Dermis microvascular lymphatic vessel endothelial cell (primary cell): Measurements from ENCODE around the gene ZNF397. TPM values are rescaled to one million over a fixed set of nuclear protein-coding genes. Genes with fewer than 3 reads are reported as not detected.

Source experiments
- DNase-seq, 2 donors: peaks; one replicate each; pipeline versions ENCODE4 v3.0.0 to v3.0.0-alpha.2; 2010; ENCODE audit warnings: low read depth in 2 of 2
- total RNA-seq: library from RNA; depleted of rRNA; stranded (reverse); fragments of >200 nt; gene quantifications from 2 replicates; pipeline ENCODE4 v1.2.1, GENCODE V29; 2014

The ZNF397 gene
- total RNA-seq, 1 donor from 2014 or later: 4.7 TPM

DNA sequence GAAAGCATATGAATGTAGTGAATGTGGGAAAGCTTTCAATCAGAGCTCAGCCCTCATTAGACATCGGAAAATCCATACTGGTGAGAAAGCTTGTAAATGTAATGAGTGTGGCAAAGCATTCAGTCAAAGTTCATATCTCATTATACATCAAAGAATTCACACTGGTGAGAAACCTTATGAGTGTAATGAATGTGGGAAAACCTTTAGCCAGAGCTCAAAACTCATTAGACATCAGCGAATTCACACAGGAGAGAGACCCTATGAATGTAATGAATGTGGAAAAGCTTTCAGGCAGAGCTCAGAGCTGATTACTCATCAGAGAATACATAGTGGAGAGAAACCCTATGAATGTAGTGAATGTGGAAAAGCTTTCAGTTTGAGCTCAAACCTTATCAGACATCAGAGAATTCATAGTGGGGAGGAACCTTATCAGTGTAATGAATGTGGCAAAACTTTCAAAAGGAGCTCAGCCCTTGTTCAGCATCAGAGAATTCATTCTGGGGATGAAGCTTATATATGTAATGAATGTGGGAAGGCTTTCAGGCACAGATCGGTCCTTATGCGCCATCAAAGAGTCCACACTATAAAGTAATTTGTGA lies 5.0 kb downstream of the ZNF397 start:
- DNase-seq: no peak

DNA sequence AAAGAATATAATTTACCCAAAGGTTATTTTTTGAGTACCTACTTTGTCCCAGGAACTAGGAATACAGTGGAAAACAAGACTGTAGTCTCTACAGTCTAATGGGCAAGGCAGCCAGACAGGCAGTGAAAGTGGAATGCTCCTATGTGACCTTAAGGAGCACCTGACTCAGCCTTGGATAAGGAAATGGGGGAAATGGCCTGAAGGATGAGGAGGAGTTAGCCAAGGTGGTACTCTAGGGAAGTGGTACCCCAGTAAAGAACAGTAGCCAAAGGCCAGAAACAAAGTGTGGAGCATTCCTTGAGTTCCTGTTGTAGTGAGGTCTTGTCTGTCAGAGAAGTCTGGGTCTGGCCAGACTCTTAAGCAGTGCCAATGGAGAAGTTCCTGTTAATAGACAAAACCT lies 6.0 kb downstream of the ZNF397 start:
- DNase-seq: no peak

DNA sequence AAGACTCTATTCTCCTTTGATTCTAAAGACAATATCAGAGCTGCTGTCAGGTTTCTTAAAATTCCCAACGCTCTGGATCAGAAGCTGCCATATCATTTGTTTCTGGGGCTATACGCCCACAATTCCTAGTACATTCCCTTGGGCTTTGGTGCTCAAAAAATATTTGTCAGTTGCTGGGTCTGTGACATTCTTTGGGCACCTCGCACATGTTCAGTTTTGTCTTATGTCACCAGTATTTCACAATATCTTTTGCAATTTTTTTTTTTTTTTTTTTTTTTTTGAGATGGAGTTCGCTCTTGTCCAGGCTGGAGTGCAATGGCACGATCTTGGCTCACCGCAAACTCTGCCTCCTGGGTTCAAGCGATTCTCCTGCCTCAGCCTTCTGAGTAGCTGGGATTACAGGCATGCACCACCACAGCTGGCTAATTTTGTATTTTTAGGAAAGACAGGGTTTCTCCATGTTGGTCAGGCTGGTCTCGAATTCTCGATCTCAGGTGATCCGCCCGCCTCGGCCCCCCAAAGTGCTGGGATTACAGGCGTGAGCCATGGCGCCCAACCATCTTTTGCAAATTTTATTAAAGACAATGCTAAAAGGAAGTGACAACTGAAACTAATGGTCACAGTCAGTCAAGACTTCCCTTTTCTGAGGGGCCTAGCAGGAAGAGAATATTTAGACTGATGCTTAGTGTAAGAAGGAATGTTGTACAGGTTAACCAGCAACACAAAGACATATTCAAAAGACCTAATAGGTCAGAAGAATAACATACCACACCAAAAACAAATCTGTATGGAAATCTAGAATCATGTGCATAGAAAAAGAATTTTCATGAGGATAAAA lies 6.8 kb downstream of the ZNF397 start:
- no peak for DNase-seq

DNA sequence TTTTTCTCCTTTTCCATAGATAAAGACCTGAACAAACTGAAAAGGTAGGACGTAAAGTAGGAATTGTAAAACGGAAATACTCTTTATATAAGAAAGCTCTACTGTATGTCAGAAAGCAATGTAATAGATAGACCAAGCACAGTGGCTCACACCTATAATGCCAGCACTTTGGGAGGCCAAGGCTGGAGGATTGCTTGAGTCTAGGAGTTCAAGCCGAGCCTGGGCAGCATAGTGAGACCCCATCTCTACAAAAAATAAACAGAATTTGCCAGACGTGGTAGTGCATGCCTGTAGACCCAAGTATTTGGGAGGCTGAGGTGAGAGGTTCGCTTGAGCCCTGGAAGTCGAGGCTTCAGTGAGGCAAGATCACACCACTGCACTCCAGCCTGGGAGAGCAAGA lies 7.6 kb downstream of the ZNF397 start:
- no peak for DNase-seq

DNA sequence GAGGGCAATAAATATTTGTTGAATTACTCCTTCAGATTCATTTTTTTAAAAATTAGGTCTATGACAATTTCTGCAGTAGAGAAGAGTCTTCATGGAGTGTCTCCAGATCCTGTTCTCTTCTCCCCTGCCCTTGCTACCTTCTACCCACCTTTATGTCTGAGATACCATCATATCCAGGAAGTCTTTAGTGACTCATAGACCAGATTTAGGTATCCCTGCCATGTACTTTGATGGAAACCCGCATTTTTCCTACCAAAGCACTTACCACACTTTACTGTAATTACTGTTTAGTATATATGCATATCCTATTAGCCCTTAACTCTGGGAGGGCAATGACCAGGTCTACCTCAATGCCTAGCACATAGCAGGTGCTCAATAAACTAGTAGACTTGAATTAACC lies 11.6 kb downstream of the ZNF397 start:
- no peak for DNase-seq

DNA sequence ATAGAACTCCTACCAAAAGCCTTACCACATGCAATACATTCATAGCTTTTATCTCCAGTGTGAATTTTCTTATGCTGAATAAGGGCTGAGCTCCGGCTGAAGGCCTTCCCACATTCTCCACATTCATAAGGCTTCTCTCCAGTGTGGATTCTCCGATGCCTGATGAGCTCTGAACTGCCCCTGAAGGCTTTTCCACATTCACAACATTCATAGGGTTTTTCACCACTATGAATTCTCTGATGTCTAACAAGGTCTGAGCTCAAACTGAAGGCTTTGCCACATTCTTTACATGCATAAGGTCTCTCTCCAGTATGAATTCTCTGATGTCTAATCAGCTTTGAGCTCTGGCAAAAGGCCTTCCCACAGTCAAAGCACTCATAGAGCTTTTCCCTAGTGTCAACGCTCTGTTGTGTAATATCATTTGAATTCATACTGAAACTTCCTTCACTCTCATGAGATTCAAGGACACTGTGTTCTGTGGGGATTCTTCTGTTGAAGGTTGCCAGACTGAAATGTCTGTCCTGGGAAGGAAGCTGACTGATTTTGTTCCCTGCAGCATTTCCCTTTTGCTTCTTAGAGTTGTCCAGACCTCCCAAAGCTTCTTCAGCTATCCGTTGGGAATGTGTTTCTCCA lies 12.9 kb downstream of the ZNF397 start:
- DNase-seq: no peak

DNA sequence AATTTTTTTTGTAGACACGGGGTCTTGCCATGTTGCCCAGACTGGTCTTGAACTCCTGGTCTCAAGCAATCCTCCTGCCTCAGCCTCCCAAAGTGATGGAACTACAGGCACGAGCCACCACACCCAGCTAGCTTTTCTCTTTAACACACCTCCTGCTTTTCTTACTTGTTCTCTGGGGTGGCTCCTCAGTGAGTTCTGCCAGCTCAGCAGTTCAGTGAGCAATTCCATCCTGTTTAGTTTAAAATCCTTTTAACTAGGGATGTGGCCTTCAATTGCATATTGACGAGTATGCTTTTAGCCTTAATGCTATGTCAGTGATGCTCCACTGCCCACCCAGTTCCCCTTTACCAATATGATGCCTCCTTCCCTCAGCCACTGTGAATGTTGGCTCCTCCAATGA lies 16.1 kb downstream of the ZNF397 start:
- no peak for DNase-seq

DNA sequence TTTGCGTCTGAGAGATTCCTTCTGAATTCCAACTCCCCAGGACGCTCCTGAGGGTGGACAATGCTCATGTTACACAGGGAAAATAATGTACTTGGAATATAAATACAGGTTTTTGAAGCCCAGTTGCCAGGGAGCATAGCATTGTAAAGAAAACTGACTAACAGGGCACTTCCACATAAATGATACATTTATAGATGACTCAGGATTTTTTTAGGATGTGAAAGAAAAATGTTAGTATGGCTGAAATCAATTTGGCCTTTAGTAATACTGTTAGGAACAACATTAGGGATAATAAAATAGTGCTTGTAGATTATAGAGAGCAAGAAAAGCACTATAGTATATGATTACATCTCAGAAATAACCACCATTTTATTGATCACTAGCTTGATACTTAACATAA lies 23.6 kb downstream of the ZNF397 start:
- no peak for DNase-seq

DNA sequence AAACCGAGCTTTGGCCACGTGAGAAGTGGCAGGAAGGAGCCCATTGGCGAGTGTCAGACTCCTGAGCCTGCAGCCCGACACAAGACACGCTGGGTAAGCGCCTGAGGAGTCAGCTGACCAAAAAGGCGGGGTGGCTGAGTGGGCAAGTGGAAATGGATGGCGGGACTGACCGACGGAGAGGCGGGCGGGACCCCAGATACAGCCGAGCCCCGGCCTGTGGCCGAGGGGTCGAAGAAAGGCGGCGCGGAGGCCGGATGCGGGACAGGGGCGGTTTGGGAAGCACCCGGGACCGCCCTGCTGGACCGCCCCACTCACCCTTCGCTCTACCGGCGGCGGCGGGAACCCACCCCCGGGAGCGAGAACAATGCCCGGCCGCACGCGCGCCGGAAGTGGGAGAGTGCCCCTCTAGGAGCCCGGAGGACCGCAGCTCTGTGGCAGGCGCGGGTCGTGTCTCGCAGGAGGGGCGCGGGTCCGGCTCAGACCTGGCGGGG lies 26.4 kb downstream of the ZNF397 start:
- DNase-seq: peak; percentile 51 to 79

DNA sequence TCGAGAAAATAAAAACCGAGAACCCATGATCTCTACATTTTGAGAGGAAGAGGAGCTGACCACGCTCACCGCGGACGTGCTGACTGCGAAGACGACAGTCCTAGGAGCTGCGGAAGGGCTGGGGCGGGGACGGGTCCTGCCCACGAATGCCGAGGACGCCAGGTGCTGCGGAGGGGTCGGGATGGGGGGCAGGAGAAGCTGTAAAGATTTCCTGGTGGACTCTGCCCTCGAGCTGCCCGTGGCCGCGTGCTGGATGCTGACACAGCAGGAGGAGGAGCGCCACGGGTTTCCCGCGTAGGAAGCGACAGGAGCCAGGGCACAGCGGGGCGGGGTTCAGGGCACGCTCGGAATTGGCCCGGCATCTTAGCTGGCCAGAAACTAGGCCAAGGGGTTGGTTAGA lies 27.0 kb downstream of the ZNF397 start:
- no peak for DNase-seq

DNA sequence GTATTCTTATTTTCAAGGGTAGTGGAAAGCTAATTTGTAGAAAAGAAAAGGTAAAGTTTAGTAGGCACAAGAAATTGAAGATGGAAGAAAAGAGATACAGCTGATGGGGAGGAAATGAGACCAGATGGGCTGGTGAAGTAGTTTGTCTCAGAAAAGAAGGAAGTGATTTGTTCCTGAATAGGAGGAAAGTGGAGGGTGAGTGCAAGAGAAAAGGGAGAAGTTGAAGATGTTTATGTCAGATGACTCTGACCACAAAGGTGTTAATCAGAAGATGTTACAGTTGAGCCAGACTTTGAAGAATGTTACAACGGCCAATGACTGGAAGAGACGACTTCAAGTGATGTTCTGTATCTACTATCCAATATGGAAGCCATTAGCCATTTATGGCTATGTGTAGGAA lies 28.0 kb downstream of the ZNF397 start:
- no peak for DNase-seq

DNA sequence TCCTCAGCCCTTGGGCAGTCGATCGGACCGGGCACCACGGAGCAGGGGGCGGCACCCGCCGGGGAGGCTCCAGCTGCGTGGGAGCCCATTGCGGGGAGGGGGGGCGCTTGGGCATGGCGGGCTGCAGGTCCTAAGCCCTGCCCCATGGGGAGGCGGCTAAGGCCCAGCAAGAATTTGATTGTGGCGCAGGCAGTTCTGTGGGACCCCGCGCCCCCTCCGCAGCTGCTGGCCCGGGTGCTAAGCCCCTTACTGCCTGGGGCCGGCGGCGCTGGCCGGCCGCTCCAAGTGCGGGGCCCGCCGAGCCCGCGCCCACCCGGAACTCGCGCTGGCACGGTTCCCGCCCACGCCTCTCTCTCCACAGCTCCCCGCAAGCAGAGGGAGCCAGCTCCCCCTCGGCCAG lies 30.8 kb downstream of the ZNF397 start:
- no peak for DNase-seq

DNA sequence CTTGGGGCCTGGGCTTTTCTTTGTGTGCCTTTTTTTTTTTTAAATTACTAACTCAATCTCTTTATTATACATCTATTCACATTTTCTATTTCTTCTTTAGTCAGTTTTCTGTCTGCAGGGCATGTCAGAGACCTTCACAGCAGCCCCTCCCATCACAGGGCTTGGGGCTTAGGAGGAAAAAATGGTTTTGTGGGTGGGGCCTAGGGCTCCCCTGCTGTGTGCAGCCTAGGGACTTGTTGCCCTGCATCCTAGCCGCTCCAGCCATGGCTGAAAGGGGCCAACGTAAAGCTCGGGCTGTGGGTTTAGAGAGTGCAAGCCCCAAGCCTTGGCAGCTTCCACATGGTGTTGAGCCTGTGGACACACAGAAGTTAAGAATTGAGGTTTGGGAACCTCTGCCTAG lies 35.4 kb downstream of the ZNF397 start:
- no peak for DNase-seq

DNA sequence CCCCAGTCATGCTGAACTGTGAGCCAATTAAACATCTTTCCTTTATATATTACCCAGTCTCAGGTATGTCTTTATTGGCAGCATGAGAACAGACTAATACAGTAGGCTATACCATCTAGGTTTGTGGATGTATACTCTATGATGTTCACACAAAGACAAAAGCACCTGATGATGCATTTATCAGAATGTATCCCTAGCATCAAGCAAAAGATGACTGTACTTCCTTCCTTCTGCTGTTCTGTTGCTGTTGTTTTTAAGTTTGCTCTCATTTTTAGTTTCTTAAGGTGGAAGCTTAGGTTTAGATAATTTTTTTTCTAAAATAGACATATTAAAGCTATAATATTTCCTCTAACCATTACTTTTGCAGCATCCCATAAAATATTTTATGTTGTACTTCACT lies 36.8 kb downstream of the ZNF397 start:
- peak in 1 of 2 donors; percentile 41 for DNase-seq

DNA sequence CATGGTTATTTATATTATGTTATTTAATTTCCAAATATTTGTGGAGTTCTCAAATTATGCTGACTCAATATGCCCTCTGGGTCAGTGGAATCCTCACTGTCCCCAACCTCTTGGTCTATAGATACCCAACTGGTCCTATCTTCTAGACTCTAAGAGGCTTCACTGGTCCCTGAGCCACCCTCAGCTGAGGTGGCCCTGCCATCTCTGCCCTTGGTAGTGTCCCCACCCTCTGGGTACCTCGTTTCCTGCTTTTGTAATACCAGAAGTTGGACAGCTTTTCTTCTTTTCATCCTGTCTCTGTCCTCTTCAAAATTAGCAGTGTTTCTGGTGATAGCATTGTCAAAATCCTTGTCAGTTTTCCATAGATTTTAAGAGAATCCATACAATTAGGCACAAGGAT lies 37.3 kb downstream of the ZNF397 start:
- DNase-seq: no peak

DNA sequence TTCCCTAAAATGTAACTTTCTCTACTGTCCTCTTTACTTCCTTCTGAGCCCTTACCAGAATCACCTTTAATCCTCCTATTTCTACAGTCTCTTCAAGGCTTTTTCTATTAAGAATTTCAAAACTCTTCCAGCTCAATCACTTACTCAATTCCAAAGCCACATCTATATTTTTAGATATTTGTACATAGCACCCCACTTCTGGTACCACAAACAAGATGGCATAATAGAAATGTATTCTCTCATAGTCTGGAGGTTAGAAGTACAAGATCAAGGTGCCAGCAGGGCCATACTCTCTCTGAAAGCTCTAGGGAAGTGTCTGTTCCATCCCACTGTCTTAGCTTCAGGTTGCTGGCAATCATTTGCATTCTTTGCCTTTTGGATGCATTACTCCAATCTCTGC lies 38.1 kb downstream of the ZNF397 start:
- no peak for DNase-seq

DNA sequence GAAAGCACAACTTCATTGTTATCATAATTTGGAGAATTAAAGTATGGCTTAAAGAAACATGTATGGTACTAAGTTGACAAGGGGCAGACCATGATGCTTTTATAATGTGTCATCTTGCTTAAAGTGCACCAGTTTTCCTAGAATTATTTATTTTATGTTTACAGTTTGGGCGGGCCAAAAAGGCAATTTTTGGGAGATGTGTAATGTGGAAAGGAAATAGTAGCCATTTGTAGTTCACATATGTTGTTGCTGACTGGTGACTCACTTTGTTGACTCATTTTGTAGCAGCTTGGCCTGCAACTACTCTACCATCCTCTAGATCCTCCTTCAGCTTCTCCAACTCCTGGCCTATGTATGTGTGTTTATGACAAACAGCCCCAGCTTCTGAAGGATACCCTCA lies 41.5 kb downstream of the ZNF397 start:
- DNase-seq: peak in 1 of 2 donors; percentile 70

DNA sequence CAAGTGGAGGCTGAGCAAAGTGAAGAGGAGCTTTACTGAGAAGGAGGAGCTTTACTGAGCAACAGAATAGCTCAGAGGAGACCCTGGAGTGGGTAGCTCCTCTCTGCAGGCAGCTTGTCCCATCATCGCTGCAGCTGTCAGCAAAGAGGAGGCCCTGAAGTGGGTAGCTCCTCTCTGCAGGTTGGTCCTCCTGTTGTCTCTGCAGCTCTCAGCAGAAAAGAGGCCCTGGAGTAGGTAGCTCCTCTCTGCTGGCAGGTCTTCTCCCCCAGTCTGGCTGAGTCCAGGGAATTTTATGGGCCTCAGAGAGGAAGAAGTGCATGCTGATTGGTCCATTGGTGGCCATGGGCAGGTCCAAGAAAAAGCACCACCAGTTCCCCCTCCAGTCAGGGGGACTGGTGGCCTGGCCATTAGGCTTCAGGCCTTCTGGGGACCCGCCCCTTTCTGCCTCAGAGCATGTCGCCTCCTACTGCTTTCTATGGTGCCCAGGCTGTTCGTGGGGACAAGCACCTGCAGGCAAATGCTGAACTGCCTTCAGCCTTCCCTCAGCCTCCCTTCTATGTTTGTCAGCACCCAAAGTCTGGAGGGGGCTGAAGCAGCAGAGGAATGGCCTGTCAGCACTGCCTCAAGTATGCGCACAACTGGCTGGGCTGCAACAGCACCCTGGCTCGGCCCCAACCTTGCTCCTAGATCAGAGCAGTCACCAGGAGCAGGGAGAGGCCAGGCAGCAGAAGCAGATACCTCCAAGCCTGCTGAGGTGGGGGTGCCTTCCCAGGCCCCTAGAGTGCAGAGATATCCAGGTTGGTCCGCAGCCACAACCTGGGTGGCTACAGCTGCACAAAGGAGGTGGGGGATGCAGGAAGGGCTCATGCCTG lies 43.3 kb downstream of the ZNF397 start:
- no peak for DNase-seq

DNA sequence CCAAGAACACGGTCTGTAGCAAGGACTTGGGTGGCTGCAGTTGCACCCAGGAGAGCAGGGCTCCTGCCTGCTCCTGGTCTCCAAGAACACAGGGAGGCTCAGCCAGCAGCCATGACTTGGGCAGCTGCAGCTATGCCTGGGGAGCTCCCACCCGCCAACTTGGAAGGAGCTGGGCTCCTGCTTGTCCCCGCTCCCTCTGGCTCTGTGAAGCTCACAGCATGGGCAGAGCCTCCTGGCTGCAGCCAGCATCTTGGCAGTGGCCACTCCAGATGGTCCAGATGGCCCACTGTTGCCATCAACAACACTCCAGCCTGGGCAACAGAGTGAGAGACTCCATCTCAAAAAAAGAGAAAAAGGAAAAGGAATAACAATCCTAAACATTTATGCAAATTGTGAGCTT lies 44.0 kb downstream of the ZNF397 start:
- DNase-seq: no peak

DNA sequence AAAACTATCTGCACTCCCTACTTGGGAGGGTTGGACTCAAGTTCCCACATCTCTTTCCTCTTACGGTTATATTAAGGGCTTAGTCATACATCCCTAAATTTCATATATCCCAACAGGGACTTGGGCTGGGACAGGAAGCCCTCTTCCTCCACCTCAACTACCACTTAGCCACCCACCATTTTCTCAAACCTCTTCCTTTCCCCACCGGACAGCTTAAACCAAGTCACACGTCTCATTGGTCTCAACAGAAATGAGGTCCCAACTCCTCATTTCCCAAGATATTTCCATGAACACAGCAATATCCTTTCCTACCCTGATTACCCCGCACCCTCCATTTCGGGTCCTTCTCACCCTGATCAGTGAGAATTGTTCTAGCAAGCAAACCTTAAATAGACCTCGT lies 48.5 kb downstream of the ZNF397 start:
- peak in 1 of 2 donors; percentile 5 for DNase-seq

DNA sequence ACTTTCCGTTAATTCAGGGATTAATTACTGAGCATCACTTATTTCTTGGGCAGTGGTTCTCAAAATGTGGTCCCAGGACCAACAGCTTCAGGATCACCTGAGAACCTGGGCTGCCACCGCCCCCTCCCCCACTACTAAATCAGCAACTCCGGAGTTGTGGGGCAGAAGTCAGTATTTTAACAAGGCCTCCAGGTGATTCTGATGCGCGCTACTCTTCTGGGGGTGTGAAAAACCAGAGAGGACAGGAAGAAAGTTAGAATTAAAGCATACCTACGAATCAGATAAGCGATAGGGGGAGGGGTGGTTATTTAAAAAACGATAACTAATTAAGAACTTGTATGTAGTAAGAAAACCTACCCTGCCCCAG lies 48.9 kb downstream of the ZNF397 start:
- no peak for DNase-seq
